Left ventricle myocardium inferior (tissue), 1 donor: ENCODE results near the gene DDAH1. TPM values are rescaled to one million over a fixed set of nuclear protein-coding genes. Genes with fewer than 3 reads are reported as not detected.

Source experiments
- DNase-seq: peaks from one replicate; pipeline ENCODE4 v3.0.0-alpha.2; 2020
- H3K27ac ChIP-seq: fragments of 200-600 bp; replicated peaks from 2 replicates; pipeline ENCODE4 v1.8.0; 2021
- H3K27me3 ChIP-seq: fragments of 200-600 bp; 2 replicates; pipeline ENCODE4 v1.8.0; 2021; ENCODE audit warnings: low read depth
- H3K36me3 ChIP-seq: fragments of 200-600 bp; 2 replicates; pipeline ENCODE4 v1.8.0; 2021
- H3K4me1 ChIP-seq: fragments of 200-600 bp; 2 replicates; pipeline ENCODE4 v1.8.0; 2021
- H3K4me3 ChIP-seq: fragments of 200-600 bp; 2 replicates; pipeline ENCODE4 v1.8.0; 2021; ENCODE audit warnings: mild to moderate bottlenecking, moderate library complexity
- H3K9me3 ChIP-seq: fragments of 200-600 bp; replicated peaks from 2 replicates; pipeline ENCODE4 v1.8.0; 2021
- intact Hi-C: fragments of 100-400 bp; cut with micrococcal nuclease; formaldehyde crosslinking; loops from one replicate; pipeline ENCODE4 v1.11.0; 2022
- total RNA-seq: library from RNA; stranded (reverse); fragmentation: NEBNext Ultra II Directional; extraction: Animal tissue kit (Norgen Biotek cat#: 25700); gene quantifications from one replicate; pipeline ENCODE4 v1.2.1, GENCODE V29; 2021
- TF ChIP-seq, protein P1 (sequence below): fragments of 200-600 bp; IDR thresholded peaks from 2 replicates; pipeline ENCODE4 v1.8.0; 2021; ENCODE audit warnings: antibody characterized with exemption, mild to moderate bottlenecking, borderline replicate concordance
- donor health status: DM: no; HTN: yes; CAD: no; lungs with severe emphysema.

DDAH1 gene
- total RNA-seq, 1 donor from 2014 or later: 10.1 TPM

DNA sequence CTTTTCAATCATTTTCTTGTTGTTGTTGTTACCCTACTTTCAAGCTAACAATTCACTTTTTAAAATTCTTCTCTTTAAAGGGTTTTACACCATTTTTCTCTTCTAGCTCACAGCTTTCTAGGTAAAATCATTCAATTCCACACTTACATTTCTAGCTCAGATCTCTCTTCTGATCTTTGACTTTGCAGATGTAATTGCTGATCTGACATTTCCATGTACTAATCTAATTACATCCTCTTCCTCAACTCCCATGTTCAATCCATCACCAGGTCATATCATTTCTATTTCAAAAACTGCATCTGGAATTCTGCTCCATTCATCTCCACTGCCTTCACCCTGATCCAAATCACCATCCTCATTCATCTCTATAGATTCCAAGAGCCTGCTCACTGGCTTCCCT is 191.6 kb downstream of the DDAH1 start:
- peaks cover 39% of the 10 kb centered on the region for H3K36me3 ChIP-seq
- DNase-seq: no peak
- no peak overlapping the region for H3K4me3 ChIP-seq
- no peak overlapping the region for H3K27ac ChIP-seq
- no peaks in the 10 kb centered on the region for H3K27me3 ChIP-seq
- no peaks in the 10 kb centered on the region for H3K9me3 ChIP-seq
- intact Hi-C loops: no loop called here
- H3K4me1 ChIP-seq: peaks cover 70% of the 10 kb centered on the region
- TF ChIP-seq, protein P1, sequence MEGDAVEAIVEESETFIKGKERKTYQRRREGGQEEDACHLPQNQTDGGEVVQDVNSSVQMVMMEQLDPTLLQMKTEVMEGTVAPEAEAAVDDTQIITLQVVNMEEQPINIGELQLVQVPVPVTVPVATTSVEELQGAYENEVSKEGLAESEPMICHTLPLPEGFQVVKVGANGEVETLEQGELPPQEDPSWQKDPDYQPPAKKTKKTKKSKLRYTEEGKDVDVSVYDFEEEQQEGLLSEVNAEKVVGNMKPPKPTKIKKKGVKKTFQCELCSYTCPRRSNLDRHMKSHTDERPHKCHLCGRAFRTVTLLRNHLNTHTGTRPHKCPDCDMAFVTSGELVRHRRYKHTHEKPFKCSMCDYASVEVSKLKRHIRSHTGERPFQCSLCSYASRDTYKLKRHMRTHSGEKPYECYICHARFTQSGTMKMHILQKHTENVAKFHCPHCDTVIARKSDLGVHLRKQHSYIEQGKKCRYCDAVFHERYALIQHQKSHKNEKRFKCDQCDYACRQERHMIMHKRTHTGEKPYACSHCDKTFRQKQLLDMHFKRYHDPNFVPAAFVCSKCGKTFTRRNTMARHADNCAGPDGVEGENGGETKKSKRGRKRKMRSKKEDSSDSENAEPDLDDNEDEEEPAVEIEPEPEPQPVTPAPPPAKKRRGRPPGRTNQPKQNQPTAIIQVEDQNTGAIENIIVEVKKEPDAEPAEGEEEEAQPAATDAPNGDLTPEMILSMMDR: no peak

DNA sequence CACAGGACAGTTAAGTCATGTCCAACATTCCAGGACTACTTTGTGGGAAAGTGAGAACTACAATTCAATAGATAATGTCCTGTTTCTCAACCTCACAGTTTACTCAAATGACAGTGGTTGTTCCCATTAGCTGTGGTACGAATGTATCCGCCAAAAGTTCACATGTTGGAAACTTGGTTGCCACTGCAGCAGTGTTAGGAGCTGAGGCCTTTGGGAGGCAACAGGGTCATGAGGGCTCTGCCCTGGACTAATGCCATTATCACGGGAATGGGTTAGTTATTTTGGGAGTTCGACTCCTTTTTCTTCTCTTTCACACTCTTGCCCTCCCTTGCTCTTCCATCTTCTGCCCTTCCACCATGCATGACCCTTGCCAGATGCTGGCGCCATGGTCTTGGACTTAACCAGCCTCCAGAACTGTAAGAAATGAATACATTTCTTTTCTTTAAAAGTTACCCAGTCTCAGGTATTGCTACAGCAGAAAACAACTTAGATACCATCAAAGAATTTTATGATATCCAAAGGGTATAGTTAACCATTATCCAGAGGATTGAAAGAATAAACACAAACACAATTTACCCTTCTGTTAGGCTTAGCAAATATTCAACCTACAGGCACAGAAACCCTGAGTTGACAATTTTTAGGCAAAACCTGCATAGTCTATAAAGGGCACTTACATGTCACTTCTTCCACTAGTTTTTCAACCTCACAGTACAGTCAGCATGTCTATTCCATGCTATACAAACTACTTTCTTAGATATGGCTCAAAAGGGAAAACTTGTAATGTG is 196.0 kb downstream of the DDAH1 start:
- intact Hi-C loops: no loop called here
- no peaks in the 10 kb centered on the region for H3K27me3 ChIP-seq
- no peak for DNase-seq

More for the DNA sequence above, 196.0 kb downstream of the DDAH1 start:
- peaks cover 73% of the 10 kb centered on the region for H3K36me3 ChIP-seq
- peaks cover 41% of the 10 kb centered on the region for H3K4me1 ChIP-seq
- no peak overlapping the region for H3K4me3 ChIP-seq
- TF ChIP-seq, protein P1: no peak
- H3K9me3 ChIP-seq: no peaks in the 10 kb centered on the region
- no peak overlapping the region for H3K27ac ChIP-seq

Other genes with a start within 250 kb of the DDAH1 start
- 18.5 TPM for gene C1orf52, start 205.5 kb downstream of the DDAH1 start, total RNA-seq
- gene BCL10, start 188.5 kb downstream of the DDAH1 start, total RNA-seq: 7.8 TPM
- gene CCN1, start 115.6 kb upstream of the DDAH1 start, total RNA-seq: 38.7 TPM
- 8.7 TPM for gene ZNHIT6, start 243.3 kb upstream of the DDAH1 start, total RNA-seq